Measurements from ENCODE around the gene FRMPD2.

DNA sequence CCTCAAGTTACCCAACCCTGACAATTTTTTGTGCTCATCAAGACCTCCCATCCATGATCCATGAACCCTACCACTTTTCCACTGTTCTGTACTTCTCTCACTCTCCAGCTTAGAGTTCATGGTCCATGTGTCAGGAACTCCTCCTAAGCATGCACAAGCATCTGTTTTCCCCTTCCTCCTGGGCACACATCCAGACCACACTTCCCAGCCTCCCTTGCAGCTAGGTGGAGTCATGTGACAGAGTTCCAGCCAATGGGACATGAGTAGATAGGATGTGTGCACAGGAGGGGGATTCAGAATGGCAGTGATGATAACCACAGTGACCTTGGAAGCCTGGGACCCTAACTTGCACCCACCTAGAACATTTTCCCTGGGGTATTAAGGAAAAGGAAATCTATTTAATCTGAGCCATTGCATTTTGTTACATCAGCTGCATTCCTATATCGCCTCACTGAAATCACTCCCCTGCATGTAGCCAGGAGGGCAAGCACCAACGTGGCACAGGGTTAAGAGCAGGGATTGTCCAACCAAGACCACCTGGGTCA lies 9.6 kb upstream of the FRMPD2 start:
- TF ChIP-seq POLR2A (IDR thresholded peaks at IDR 0.05) (no peak), CTCF (IDR thresholded peaks at IDR 0.05) (no peak), EP300 (IDR thresholded peaks at IDR 0.05; ENCODE audit: low read depth) (no peak)

Data from transverse colon (tissue), 3 donors.